ENCODE data around the gene MUC13.

GRCh38 chr3:124881976-124882697 lies 52.4 kb downstream of the MUC13 start:
- TF ChIP-seq REST (IDR thresholded peaks at IDR 0.05; ENCODE audit: borderline replicate concordance) (no peak), POLR2AphosphoS5 (IDR thresholded peaks at IDR 0.05) (no peak), RAD21 (conservative IDR thresholded peaks at IDR 0.05) (no peak), EZH2 (IDR thresholded peaks at IDR 0.05; ENCODE audit: borderline replicate concordance, insufficient read depth, low read length, poor library complexity, severe bottlenecking) (no peak), EP300 (conservative IDR thresholded peaks at IDR 0.05; ENCODE audit: poor library complexity, severe bottlenecking) (no peak)
- TF ChIP-seq, protein P1, sequence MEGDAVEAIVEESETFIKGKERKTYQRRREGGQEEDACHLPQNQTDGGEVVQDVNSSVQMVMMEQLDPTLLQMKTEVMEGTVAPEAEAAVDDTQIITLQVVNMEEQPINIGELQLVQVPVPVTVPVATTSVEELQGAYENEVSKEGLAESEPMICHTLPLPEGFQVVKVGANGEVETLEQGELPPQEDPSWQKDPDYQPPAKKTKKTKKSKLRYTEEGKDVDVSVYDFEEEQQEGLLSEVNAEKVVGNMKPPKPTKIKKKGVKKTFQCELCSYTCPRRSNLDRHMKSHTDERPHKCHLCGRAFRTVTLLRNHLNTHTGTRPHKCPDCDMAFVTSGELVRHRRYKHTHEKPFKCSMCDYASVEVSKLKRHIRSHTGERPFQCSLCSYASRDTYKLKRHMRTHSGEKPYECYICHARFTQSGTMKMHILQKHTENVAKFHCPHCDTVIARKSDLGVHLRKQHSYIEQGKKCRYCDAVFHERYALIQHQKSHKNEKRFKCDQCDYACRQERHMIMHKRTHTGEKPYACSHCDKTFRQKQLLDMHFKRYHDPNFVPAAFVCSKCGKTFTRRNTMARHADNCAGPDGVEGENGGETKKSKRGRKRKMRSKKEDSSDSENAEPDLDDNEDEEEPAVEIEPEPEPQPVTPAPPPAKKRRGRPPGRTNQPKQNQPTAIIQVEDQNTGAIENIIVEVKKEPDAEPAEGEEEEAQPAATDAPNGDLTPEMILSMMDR (IDR thresholded peaks at IDR 0.05; ENCODE audit: poor library complexity, severe bottlenecking): no peak

All from neural cell (in vitro differentiated cells).